Pancreas (tissue), 10 donors: Measurements from ENCODE around the gene UBC. TPM values are rescaled to one million over a fixed set of nuclear protein-coding genes. Genes with fewer than 3 reads are reported as not detected.

ENCODE experiments used
- ATAC-seq, 4 donors: fragments of 200-7000 bp; cut with Tn5 transposase; one replicate each; pipeline versions ENCODE4 v1.8.0 to v1.9.1; 2020; ENCODE audit warnings: mild to moderate bottlenecking in 4 of 4, moderate library complexity in 4 of 4
- DNase-seq, 6 donors: peaks; one replicate each; pipeline ENCODE4 v3.0.0-alpha.2; 2020
- FAIRE-seq: peaks from 2 replicates; lab custom pipeline; 2012; peaks lifted over from hg19 to GRCh38; lab: Jason Lieb, UNC
- H3K27ac ChIP-seq, 4 donors: fragments of 200-600 bp; sonication (generic); 1 replicate in 3 of 4; 2 replicates in 1 of 4; pipeline versions ENCODE4 v1.5.0 to v1.8.0; 2020
- H3K27me3 ChIP-seq, 4 donors: fragments of 200-600 bp; one replicate each; pipeline ENCODE4 v1.8.0; 2021
- H3K36me3 ChIP-seq, 3 donors: fragments of 200-600 bp; sonication (generic) in 1 of 3; one replicate each; pipeline versions ENCODE4 v1.5.0 to v1.8.0; 2020 to 2021
- H3K4me1 ChIP-seq, 3 donors: fragments of 200-600 bp; one replicate each; pipeline ENCODE4 v1.8.0; 2021
- H3K4me3 ChIP-seq, 4 donors: fragments of 200-600 bp; sonication (generic) in 2 of 4; one replicate each; pipeline versions ENCODE4 v1.5.0 to v1.8.0; 2020 to 2021
- H3K9me3 ChIP-seq, 4 donors: fragments of 200-600 bp; one replicate each; pipeline ENCODE4 v1.8.0; 2021
- WGBS, 2 donors: extraction: QIAGEN DNeasy Blood & Tissue Kit; methylation state at CpG; one replicate each; pipeline ENCODE4 v1.1.7; 2013; 5-methylcytosine and 5-hydroxymethylcytosine counted together
- intact Hi-C, 3 donors: fragments of 100-400 bp; cut with DNase I; formaldehyde crosslinking; loops; one replicate each; pipeline versions ENCODE4 v1.11.1 to v1.14.2; 2022
- polyA plus RNA-seq, 2 donors: library from polyadenylated mRNA; stranded (reverse); fragments of 200-250 nt; gene quantifications; one replicate each; pipeline ENCODE4 v1.2.3, GENCODE V29; 2013
- total RNA-seq, 6 donors: library from RNA; stranded (reverse); fragmentation: NEBNext Ultra II Directional in 4 of 6; extraction: Animal tissue kit (Norgen Biotek cat#: 25700) in 4 of 6; gene quantifications; one replicate each; pipeline versions ENCODE4 v1.2.1 to v1.2.4, GENCODE V29; 2021 to 2023
- TF ChIP-seq, protein P1 (sequence below), 4 donors: fragments of 200-600 bp; sonication (generic) in 3 of 4; IDR thresholded peaks; one replicate each; pipeline versions ENCODE4 v1.5.0 to v1.8.0; 2021; ENCODE audit warnings: antibody characterized with exemption in 4 of 4
- donor health status: healthy with polysubstance abuse.
- donor health status: DM: no; HTN: no; CAD: no; lungs with moderate emphysema.
- donor health status: DM: no; HTN: no; CAD: no.
- donor health status: control.
- donor health status: control.
- donor health status: Bipolar disorder and iron deficiency.
- donor health status: DM: yes; HTN: yes; CAD: no.
- donor health status: DM: no; HTN: no; CAD: no.
- donor health status: DM: no; HTN: no; CAD: no.
- donor health status: DM: yes; HTN: yes; CAD: no.

Gene UBC
- total and polyA plus RNA-seq, 8 donors: 353 to 605 (median 433) TPM

- WGBS, 2 donors: 93 to 97% methylated on average over 31 to 32 of the region's 32 CpGs
- Histone ChIP-seq H3K27ac (no peak overlapping the region), H3K4me3 (no peak overlapping the region), H3K4me1 (no peaks in the 10 kb centered on the region), H3K27me3 (no peaks in the 10 kb centered on the region), H3K36me3 (peaks cover 0 to 43% (median 4%) of the 10 kb centered on the region in 3 donors), H3K9me3 (no peaks in the 10 kb centered on the region)
- FAIRE-seq (no peak), DNase-seq (no peak), ATAC-seq (no peak)
- intact Hi-C loops: no loop called here
- TF ChIP-seq, protein P1, sequence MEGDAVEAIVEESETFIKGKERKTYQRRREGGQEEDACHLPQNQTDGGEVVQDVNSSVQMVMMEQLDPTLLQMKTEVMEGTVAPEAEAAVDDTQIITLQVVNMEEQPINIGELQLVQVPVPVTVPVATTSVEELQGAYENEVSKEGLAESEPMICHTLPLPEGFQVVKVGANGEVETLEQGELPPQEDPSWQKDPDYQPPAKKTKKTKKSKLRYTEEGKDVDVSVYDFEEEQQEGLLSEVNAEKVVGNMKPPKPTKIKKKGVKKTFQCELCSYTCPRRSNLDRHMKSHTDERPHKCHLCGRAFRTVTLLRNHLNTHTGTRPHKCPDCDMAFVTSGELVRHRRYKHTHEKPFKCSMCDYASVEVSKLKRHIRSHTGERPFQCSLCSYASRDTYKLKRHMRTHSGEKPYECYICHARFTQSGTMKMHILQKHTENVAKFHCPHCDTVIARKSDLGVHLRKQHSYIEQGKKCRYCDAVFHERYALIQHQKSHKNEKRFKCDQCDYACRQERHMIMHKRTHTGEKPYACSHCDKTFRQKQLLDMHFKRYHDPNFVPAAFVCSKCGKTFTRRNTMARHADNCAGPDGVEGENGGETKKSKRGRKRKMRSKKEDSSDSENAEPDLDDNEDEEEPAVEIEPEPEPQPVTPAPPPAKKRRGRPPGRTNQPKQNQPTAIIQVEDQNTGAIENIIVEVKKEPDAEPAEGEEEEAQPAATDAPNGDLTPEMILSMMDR (IDR thresholded peaks at IDR 0.05): no peak
These were observed 39.4 kb upstream of the UBC start for GRCh38 chr12:124953689-124954405.

GRCh38 chr12:124952801-124953200 is 38.4 kb upstream of the UBC start:
- no peak overlapping the region for H3K27ac ChIP-seq
- no peak overlapping the region for H3K4me3 ChIP-seq
- no peak for FAIRE-seq

DNA sequence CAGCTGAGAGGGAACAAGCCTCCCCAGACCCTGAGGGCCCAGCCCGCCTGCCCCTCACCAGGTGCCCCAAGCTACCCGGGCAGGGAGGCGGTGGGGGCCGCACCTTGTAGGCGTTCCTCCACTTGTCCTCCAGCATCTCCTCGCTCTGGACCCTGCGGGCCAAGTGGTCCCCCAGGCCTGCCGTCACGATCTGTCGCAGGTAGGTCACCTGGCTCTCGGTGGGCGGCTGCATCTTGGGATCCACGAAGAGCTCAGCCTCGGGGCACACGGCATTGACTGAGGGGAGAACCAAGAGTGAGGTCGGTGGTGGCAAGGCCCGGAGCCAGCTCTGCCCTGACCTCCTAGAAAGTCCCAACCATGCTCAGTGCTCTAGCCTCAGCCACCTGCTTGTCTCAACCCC is 37.8 kb upstream of the UBC start:
- no peaks in the 10 kb centered on the region for H3K9me3 ChIP-seq
- H3K27me3 ChIP-seq: no peaks in the 10 kb centered on the region
- H3K4me1 ChIP-seq: no peaks in the 10 kb centered on the region
- WGBS, 2 donors: 94 to 95% methylated on average over 17 of the region's 17 CpGs
- H3K36me3 ChIP-seq: peaks cover 0 to 54% (median 4%) of the 10 kb centered on the region in 3 donors
- DNase-seq (peak in 1 of 6 donors; percentile 68), FAIRE-seq (no peak), ATAC-seq (no peak)
- no peak overlapping the region for H3K4me3 ChIP-seq
- H3K27ac ChIP-seq: no peak overlapping the region
- intact Hi-C loops: no loop called here
- TF ChIP-seq, protein P1 (IDR thresholded peaks at IDR 0.05): no peak

More at GRCh38 chr12:124952801-124953200, 38.4 kb upstream of the UBC start:
- no peak for ATAC-seq
- Histone ChIP-seq H3K9me3 (no peaks in the 10 kb centered on the region), H3K36me3 (peaks cover 0 to 49% (median 4%) of the 10 kb centered on the region in 3 donors), H3K4me1 (no peaks in the 10 kb centered on the region), H3K27me3 (no peaks in the 10 kb centered on the region)
- intact Hi-C loops: no loop called here
- WGBS, 2 donors: 66 to 78% methylated on average over 8 of the region's 8 CpGs
- no peak for DNase-seq
- TF ChIP-seq, protein P1 (IDR thresholded peaks at IDR 0.05): no peak

- H3K9me3 ChIP-seq: no peaks in the 10 kb centered on the region
- peaks cover 0 to 41% (median 4%) of the 10 kb centered on the region in 3 donors for H3K36me3 ChIP-seq
- 92 to 95% methylated on average over 45 to 47 of the region's 47 CpGs for WGBS, 2 donors
- no peak overlapping the region for H3K27ac ChIP-seq
- no peaks in the 10 kb centered on the region for H3K4me1 ChIP-seq
- FAIRE-seq (no peak), ATAC-seq (no peak), DNase-seq (peak in 1 of 6 donors; percentile 69)
- H3K27me3 ChIP-seq: no peaks in the 10 kb centered on the region
- no peak overlapping the region for H3K4me3 ChIP-seq
- TF ChIP-seq, protein P1 (IDR thresholded peaks at IDR 0.05): no peak
- intact Hi-C loops: no loop called here
These were observed 35.6 kb upstream of the UBC start for GRCh38 chr12:124949779-124950728.
